ENCODE measurements around the gene GNAT1. TPM values are rescaled to one million over a fixed set of nuclear protein-coding genes. Genes with fewer than 3 reads are reported as not detected.
"Not testable (repeated sequence)": the region's sequence is repeated elsewhere in the genome, so short reads cannot be mapped to it uniquely, and the experiment has no call there.

GNAT1 gene
- total RNA-seq, 1 experiment from 2014 or later = 0.13 TPM

GRCh38 chr3:50242851-50243542, 51.6 kb downstream of the GNAT1 start (continued):
- TF ChIP-seq USF2 (CRISPR knock-in tag; IDR thresholded peaks at IDR 0.05) (no peak), CREB1 (CRISPR knock-in tag; IDR thresholded peaks at IDR 0.05) (no peak), TP53 (CRISPR knock-in tag; IDR thresholded peaks at IDR 0.05) (no peak), ELF4 (CRISPR knock-in tag; IDR thresholded peaks at IDR 0.05; ENCODE audit: low read depth) (no peak), JAZF1 (CRISPR knock-in tag; IDR thresholded peaks at IDR 0.05) (no peak), STAT6 (CRISPR knock-in tag; conservative IDR thresholded peaks at IDR 0.05; ENCODE audit: low read depth) (no peak), CREM (CRISPR knock-in tag; IDR thresholded peaks at IDR 0.05) (no peak)
- TF ChIP-seq, protein P1, sequence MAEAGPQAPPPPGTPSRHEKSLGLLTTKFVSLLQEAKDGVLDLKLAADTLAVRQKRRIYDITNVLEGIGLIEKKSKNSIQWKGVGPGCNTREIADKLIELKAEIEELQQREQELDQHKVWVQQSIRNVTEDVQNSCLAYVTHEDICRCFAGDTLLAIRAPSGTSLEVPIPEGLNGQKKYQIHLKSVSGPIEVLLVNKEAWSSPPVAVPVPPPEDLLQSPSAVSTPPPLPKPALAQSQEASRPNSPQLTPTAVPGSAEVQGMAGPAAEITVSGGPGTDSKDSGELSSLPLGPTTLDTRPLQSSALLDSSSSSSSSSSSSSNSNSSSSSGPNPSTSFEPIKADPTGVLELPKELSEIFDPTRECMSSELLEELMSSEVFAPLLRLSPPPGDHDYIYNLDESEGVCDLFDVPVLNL (CRISPR knock-in tag; IDR thresholded peaks at IDR 0.05; ENCODE audit: borderline replicate concordance, low read depth) = no peak

GRCh38 chr3:50243543-50243895, 52.1 kb downstream of the GNAT1 start:
- peaks cover 83% of the 10 kb centered on the region for H3K4me1 Mint-ChIP-seq
- H3K36me3 Mint-ChIP-seq = peaks cover 2% of the 10 kb centered on the region; the same call in 1 of the 2 replicates
- H3K27me3 Mint-ChIP-seq (ENCODE audit: low read depth) = no peaks in the 10 kb centered on the region
- no peaks in the 10 kb centered on the region for H3K9me3 Mint-ChIP-seq
- no peak overlapping the region for H3K4me3 Mint-ChIP-seq
- CTCF ChIA-PET = interaction anchor here (0.6 to 6.4 kb wide), 8 partner anchors 13 to 122 kb away, joined by 3 to 88 read pairs (median 8); no protein-coding TSS in a partner anchor
- POLR2A ChIA-PET = interaction anchor here (1.0 to 1.3 kb wide), 2 partner anchors 8 to 16 kb away, joined by 3 to 4 read pairs; partner anchors contain the start of gene GNAI2
- no peak for ATAC-seq
- H3K27ac Mint-ChIP-seq = peak overlapping the region; percentile 80
- TF ChIP-seq ZNF138 (CRISPR knock-in tag; conservative IDR thresholded peaks at IDR 0.05) (no peak), ZNF232 (CRISPR knock-in tag; IDR thresholded peaks at IDR 0.05) (no peak), ZNF416 (CRISPR knock-in tag; IDR thresholded peaks at IDR 0.05) (no peak), FOXP1 (CRISPR knock-in tag; IDR thresholded peaks at IDR 0.05; ENCODE audit: borderline replicate concordance) (no peak), ZNF671 (CRISPR knock-in tag; IDR thresholded peaks at IDR 0.05) (no peak)
- TF ChIP-seq, protein P2, sequence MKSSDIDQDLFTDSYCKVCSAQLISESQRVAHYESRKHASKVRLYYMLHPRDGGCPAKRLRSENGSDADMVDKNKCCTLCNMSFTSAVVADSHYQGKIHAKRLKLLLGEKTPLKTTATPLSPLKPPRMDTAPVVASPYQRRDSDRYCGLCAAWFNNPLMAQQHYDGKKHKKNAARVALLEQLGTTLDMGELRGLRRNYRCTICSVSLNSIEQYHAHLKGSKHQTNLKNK (CRISPR knock-in tag; IDR thresholded peaks at IDR 0.05) = no peak
- DNase-seq (ENCODE audit: low spot score) = no peak

- CTCF ChIA-PET = interaction anchor here (0.6 to 2.0 kb wide), 4 partner anchors 9 to 20 kb away, joined by 3 to 8 read pairs (median 5); partner anchors contain the start of gene GNAI2
- peaks cover 70% of the 10 kb centered on the region for H3K4me1 Mint-ChIP-seq
- not testable (repeated sequence) for H3K9me3 Mint-ChIP-seq; DNase-seq (ENCODE audit: low spot score); H3K27me3 Mint-ChIP-seq (ENCODE audit: low read depth); ATAC-seq; H3K4me3 Mint-ChIP-seq; H3K36me3 Mint-ChIP-seq
- H3K27ac Mint-ChIP-seq = peak overlapping the region; percentile 91
- POLR2A ChIA-PET = interaction anchor here (1.3 kb wide), 1 partner anchor 17 kb away, joined by 3 read pairs; no protein-coding TSS in a partner anchor
These were observed 53.4 kb downstream of the GNAT1 start for GRCh38 chr3:50244813-50245212.

GRCh38 chr3:50245251-50245745, 53.9 kb downstream of the GNAT1 start:
- Mint-ChIP-seq H3K4me1 (peaks cover 65% of the 10 kb centered on the region), H3K27me3 (ENCODE audit: low read depth) (no peaks in the 10 kb centered on the region), H3K4me3 (peak overlapping the region; percentile 40), H3K9me3 (no peaks in the 10 kb centered on the region), H3K36me3 (peaks cover 2% of the 10 kb centered on the region; the same call in 1 of the 2 replicates), H3K27ac (peak overlapping the region; percentile 91)
- CTCF ChIA-PET = interaction anchor here (0.6 to 2.1 kb wide), 4 partner anchors 10 to 41 kb away, joined by 3 to 32 read pairs (median 5); partner anchors contain the start of genes GNAI2 and SLC38A3
- 0 out of 2 replicates have a peak, but pooled peaks have one; percentile 2 for TF ChIP-seq MAX (CRISPR knock-in tag; IDR thresholded peaks at IDR 0.05)
- TF ChIP-seq OVOL2 (CRISPR knock-in tag; IDR thresholded peaks at IDR 0.05; ENCODE audit: borderline replicate concordance) = no peak
- no peak for TF ChIP-seq PRRX2 (CRISPR knock-in tag; IDR thresholded peaks at IDR 0.05)
- DNase-seq (ENCODE audit: low spot score) (no peak), ATAC-seq (no peak)
- POLR2A ChIA-PET = no interaction called here
